Measurements from ENCODE around the gene ASPG.
"Not testable (repeated sequence)": the region's sequence is repeated elsewhere in the genome, so short reads cannot be mapped to it uniquely, and the experiment has no call there.

ASPG gene

GRCh38 chr14:104146651-104147345 is 61.3 kb downstream of the ASPG start:
- no peak for DNase-seq (ENCODE audit: low spot score)

- no peak for DNase-seq (ENCODE audit: low spot score)
Measured at GRCh38 chr14:104147346-104148125, 62.0 kb downstream of the ASPG start.

GRCh38 chr14:104148433-104149277 is 63.2 kb downstream of the ASPG start:
- DNase-seq (ENCODE audit: low spot score): no peak

GRCh38 chr14:104149278-104149595 is 63.7 kb downstream of the ASPG start:
- DNase-seq (ENCODE audit: low spot score): no peak

- no peak for DNase-seq (ENCODE audit: low spot score)
Measured at GRCh38 chr14:104149617-104150135, 64.2 kb downstream of the ASPG start.

- peak; percentile 20 for DNase-seq (ENCODE audit: low spot score)
Measured at GRCh38 chr14:104150136-104151025, 64.9 kb downstream of the ASPG start.

- no peak for DNase-seq (ENCODE audit: low spot score)
Measured at GRCh38 chr14:104151026-104151381, 65.5 kb downstream of the ASPG start.

GRCh38 chr14:104151566-104152245 is 66.2 kb downstream of the ASPG start:
- no peak for DNase-seq (ENCODE audit: low spot score)

- no peak for DNase-seq (ENCODE audit: low spot score)
Measured at GRCh38 chr14:104152246-104152575, 66.7 kb downstream of the ASPG start.

GRCh38 chr14:104152686-104153393 is 67.3 kb downstream of the ASPG start:
- DNase-seq (ENCODE audit: low spot score): no peak

- not testable (repeated sequence) for DNase-seq (ENCODE audit: low spot score)
Measured at GRCh38 chr14:104153394-104153755, 67.9 kb downstream of the ASPG start.

- DNase-seq (ENCODE audit: low spot score): no peak
Measured at GRCh38 chr14:104154246-104154645, 68.7 kb downstream of the ASPG start.

- DNase-seq (ENCODE audit: low spot score): no peak
Measured at GRCh38 chr14:104155513-104155912, 70.0 kb downstream of the ASPG start.

GRCh38 chr14:104156142-104156541 is 70.6 kb downstream of the ASPG start:
- DNase-seq (ENCODE audit: low spot score): no peak

- no peak for DNase-seq (ENCODE audit: low spot score)
Measured at GRCh38 chr14:104157016-104157928, 71.8 kb downstream of the ASPG start.

GRCh38 chr14:104158827-104159798 is 73.6 kb downstream of the ASPG start:
- DNase-seq (ENCODE audit: low spot score): no peak

GRCh38 chr14:104159990-104160389 is 74.5 kb downstream of the ASPG start:
- no peak for DNase-seq (ENCODE audit: low spot score)
